T47D (cell line): ENCODE results near the gene TENM3.

Experiments
- DNase-seq, 2 experiments: peaks; one replicate each; pipeline versions ENCODE4 v3.0.0 to v3.0.0-alpha.2; 2011 to 2012; ENCODE audit warnings: low read depth in 1 of 2, low spot score in 1 of 2
- JUND ChIP-seq: IDR thresholded peaks from 2 replicates; pipeline ENCODE4 v1.6.1; 2012; ENCODE audit warnings: low read depth
- in situ Hi-C: cut with HindIII; loops from 2 replicates; pipeline ENCODE4 v1.10.0; 2016; ENCODE audit warnings: low sequenced_read_pairs, low pct_unique_long_range_greater_than_20kb

Gene TENM3

GRCh38 chr4:182518421-182518820 is 275.2 kb downstream of the TENM3 start:
- TF ChIP-seq JUND, result no peak
- in situ Hi-C loops, result no loop called here
- no peak for DNase-seq

DNA sequence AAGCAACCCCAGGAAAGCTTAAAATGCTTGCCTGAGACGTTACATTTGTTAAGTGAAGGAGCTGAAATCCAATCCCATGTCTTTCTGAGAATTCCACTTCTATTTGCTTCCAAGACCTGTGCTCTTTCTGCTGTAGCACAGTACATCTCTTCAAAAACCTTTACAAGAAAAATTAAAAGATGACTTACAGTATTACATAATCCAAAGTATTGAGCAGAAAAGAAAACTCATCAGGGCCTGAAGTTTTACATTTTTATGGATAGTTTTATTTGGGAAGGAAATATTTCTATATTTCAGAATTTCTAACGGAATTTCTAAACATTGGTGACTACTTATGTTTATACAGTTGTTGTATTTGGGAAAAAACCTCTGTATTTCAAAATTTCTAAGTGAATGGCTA is 276.3 kb downstream of the TENM3 start:
- no peak for TF ChIP-seq JUND
- in situ Hi-C loops, result no loop called here

DNA sequence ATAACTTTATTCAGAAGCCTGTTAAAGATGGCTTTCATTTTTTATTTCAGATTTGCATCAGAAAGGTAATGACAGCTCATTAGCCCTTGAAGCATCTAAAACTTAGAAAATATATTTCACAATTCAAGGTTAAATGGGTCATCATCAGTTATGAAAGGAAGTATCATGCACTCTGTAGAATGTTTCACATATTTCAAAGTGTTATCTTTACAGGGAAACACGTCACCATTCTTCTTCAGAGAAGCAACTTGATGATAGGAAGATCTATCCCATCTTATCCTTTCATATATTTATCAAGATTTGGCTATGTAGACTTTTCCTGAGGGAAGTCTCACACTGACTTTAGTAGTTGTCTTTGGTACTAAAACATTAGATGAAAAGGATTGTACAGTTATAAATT is 277.8 kb downstream of the TENM3 start:
- no peak for TF ChIP-seq JUND
- no peak for DNase-seq
- in situ Hi-C loops, result no loop called here

More for the DNA sequence above, 276.3 kb downstream of the TENM3 start:
- no peak for DNase-seq

- in situ Hi-C loops, result no loop called here
- TF ChIP-seq JUND, result no peak
- DNase-seq, result no peak
These were observed 285.6 kb downstream of the TENM3 start for GRCh38 chr4:182528819-182529218.

GRCh38 chr4:182530451-182530850 is 287.2 kb downstream of the TENM3 start:
- no peak for DNase-seq
- in situ Hi-C loops, result no loop called here
- no peak for TF ChIP-seq JUND

DNA sequence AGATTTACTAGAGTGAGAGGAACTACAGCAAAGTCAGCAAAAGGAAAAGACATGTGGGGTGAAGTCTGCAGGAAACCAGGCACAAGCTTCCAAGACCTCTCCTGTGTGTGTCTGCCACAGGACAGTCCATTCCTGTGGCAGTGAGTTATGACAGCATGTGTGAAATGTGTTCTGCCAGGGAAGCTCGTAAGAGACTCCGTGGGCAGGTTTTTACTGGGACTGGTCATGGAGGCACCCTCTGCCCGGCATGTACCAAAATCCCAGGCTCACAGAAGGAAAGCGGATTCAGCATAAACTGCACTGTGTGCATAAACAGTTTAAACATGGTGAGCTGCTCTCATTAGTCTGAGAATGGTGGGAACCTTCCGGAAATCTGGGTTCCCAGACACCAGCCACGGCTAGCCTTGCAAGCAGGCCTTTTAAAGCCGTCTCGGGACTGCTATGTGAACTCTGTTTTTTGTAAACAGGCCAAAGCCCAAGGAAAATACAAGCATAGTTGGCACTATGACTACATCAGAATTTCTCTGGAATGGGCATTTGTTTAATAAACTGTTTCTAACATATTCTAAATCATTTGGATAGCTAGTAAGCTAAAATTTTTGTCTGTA is 288.5 kb downstream of the TENM3 start:
- DNase-seq, result no peak
- no peak for TF ChIP-seq JUND
- in situ Hi-C loops, result no loop called here

GRCh38 chr4:182532441-182532840 is 289.2 kb downstream of the TENM3 start:
- in situ Hi-C loops, result no loop called here
- no peak for DNase-seq
- no peak for TF ChIP-seq JUND

GRCh38 chr4:182533964-182534363 is 290.8 kb downstream of the TENM3 start:
- TF ChIP-seq JUND, result no peak
- in situ Hi-C loops, result no loop called here
- no peak for DNase-seq

DNA sequence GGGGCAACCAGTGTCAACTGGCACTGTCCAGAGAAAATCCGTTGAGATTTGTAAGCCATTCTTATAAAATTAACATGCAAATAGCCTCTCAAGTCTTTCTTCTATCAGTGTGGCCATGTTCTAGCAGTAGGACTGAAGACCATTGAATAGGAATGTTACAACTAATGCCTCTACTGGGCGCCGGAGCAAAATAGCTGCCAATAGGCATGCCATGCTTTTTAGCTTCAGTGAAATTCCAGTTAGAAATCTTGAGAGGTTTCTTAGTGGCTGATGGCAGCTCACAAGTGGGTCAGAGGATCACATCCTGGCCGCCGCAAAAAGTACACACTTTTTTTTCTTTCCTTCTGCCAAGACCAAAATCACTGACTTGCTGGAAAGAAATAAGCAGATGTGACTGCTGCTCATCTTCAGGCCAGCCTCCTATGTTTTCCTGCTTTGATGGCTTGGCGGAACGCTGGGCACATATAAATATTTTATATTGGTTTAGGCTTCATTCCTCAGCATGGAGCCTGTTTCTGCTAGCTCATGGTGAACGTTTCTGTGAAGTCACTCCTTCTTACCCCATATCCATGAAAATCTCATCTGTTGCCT is 293.1 kb downstream of the TENM3 start:
- in situ Hi-C loops, result no loop called here
- TF ChIP-seq JUND, result no peak
- DNase-seq, result no peak

DNA sequence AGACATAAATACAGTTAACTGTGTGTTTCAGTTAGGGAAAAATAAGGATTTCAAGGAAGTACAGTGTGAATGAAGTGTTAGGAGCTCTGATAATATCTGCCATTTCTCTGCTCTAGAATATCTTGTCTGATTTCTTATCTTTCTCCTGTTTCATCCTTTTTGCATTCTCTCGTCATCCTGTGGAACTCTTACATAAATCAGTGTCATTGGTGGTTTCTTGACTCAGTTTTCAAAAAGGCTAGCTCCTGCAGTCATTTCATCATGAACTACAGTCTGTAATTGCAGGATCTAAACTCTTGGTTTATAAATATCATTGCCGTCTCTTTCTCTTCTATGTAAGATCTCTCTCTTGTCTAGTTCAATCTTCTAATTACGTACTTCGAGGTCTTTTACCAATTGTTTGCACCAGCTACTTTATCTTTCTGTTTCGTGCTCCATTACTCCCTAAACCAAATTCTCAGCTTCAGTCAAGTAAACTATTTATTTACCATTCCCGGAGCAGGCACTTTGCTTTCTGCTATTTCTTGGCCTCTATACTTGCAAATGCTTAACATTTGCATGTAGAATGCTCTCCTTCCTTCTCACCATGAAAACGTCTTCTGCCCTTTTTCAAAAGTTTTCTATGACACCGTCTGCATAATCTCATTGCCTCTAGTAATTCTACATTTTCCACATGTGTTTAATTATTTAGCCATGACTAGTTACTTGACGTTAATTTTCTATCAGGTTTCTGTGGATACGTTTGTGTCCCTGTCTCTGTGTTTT is 294.0 kb downstream of the TENM3 start:
- in situ Hi-C loops, result no loop called here
- no peak for DNase-seq
- no peak for TF ChIP-seq JUND

GRCh38 chr4:182538031-182538430 is 294.8 kb downstream of the TENM3 start:
- no peak for TF ChIP-seq JUND
- in situ Hi-C loops, result no loop called here
- DNase-seq, result no peak

DNA sequence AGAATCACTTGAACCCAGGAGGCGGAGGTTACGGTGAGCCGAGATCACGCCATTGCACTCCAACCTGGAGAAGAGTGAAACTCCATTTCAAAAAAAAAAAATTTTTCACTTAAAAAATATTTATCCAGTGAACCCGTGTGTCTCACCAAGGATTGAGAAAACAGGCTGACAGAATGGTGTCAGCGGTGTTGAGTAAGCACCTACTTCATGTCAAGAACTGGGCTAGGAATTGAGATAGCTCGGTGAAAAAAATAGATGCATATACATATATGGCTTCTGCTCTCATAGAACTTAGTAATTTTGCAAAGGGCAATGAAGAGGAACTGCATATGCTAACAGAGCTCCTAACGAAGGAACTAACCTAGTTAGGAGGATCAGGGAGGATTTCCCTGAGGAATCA is 297.3 kb downstream of the TENM3 start:
- no peak for TF ChIP-seq JUND
- in situ Hi-C loops, result no loop called here
- DNase-seq, result no peak

DNA sequence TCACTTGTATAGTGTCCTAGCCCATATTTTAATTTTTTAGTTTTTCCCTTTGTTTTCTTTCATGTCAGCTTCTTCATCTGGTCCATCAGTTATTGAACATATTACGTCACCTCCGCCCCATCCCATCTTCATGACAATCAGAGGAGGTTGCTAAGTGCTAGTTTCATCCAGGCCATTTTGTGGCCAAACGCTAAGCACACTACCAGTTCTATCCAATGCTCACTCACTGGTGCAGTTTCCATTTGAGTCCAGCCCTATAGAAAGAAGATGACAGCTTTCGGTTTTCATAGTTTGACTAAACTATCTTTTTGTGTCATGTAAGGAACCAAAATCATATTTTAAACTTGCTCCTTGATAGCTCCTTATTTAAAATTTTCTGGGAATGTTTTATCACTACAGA is 304.2 kb downstream of the TENM3 start:
- in situ Hi-C loops, result no loop called here
- TF ChIP-seq JUND, result no peak
- no peak for DNase-seq

- TF ChIP-seq JUND, result no peak
- in situ Hi-C loops, result no loop called here
- DNase-seq, result no peak
These were observed 305.0 kb downstream of the TENM3 start for GRCh38 chr4:182548156-182548555.
